GM18526 (cell line): ENCODE measurements around the gene G6PD.

Experiments
- POLR2A ChIP-seq: IDR thresholded peaks from 3 replicates; pipeline ENCODE4 v1.6.1; 2011; ENCODE audit not compliant: insufficient read length; ENCODE audit errors: extremely low read depth

Gene G6PD

DNA sequence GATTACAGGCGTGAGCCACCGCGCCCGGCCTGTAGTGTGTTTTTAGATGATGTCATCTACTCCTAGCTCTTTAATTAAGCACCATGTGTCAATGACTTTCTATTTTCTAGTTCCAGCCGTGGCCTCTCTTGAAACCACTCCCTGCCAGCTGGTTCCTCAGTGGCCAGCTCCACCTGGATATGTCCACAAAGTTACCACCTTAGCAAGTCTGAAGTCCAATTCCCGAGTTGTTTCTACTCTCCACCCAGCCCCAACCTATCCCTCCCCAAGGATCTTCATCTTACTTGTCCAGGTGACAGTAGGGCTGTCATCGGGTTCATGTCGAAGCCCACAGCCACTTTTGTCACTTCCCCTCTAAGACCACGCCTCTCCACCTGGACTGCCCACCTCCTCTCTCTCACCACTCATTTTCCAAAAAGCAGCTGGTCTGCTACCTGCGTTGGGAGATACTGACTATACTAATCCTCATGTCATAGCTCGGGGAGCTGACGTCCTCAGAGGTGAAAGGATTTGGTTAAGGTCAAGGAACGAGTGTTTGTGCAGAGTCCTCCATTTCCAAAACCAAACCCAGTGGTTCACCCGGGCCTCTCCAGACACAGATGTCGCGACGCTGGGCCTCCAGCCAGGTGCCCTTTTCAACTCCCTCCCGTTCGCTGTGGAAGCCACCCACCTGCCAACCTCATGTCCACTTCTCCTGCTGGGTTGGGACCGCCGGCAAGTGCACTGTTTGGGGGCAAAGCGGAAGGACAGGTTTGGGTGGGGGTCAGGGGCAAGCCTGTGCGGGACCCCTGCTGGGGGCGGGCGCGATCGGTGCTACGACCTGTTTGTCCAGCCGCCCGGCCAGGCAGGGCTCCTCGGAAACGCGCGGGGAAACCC lies 31.3 kb downstream of the G6PD start:
- no peak for TF ChIP-seq POLR2A

DNA sequence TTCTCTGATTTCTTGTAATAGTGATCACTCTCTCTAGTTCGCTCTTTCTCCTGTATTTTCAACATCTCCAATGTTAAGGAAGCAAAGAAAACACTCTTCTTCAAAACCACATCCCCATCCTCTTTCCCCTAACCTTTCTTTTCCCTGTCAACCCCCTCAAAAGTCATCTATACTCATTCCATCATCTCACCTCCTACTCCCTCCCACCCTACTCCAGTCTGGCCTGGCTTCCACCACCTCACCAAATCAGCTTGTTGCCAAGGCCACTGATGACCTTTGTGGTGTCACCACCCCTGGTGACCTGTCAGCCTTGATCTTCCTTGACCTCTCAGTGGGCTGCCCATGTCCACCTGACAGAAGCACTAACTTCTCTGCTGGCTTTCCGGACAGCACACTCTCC lies 32.9 kb downstream of the G6PD start:
- TF ChIP-seq POLR2A: no peak

DNA sequence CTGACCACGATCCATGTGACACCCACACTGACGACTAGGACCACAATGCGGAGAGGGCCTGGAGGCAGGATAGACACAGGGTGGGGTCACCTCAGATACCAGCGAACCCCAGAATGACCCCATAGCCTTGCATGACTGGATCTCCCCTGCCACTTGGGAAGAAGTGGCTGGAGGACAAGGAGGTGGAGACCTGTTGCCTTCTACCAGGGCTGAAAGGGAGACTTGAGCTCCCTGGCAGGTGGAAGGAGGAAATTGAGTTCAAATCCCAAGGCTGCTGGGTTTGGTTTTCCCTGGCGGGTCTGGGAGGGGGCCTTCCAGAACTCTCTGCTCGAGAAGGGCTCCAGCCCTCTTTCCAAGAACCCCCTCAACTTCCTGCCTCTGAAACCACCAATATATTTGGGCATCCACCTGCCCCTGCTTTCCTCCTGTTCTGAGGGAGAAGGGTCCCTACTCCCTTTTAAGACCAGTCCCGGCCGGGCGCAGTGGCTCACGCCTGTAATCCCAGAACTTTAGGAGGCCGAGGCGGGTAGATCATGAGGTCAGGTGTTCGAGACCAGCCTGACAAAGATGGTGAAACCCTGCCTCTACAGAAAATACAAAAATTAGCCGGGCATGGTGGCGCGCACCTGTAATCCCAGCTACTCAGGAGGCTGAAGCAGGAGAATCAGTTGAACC lies 33.6 kb downstream of the G6PD start:
- no peak for TF ChIP-seq POLR2A

DNA sequence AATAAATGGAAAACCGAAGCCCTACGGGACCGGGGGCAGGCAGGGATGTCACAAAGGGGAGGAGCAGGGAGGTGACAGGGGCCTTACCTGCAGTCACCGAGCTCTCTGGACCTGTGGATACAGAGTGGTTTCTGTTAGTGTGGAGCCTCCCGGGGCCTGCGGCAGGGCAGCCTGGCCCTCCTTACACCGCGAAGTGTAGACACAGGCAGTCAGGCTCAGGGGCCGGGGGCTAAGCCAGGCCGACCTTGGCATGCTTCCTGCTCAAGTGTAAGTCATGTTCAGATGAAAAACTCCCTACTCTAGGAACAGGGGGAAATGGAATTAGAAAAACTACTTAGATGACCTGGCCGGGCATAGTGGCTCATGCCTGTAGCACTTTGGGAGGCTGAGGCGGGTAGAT lies 34.9 kb downstream of the G6PD start:
- TF ChIP-seq POLR2A: no peak

DNA sequence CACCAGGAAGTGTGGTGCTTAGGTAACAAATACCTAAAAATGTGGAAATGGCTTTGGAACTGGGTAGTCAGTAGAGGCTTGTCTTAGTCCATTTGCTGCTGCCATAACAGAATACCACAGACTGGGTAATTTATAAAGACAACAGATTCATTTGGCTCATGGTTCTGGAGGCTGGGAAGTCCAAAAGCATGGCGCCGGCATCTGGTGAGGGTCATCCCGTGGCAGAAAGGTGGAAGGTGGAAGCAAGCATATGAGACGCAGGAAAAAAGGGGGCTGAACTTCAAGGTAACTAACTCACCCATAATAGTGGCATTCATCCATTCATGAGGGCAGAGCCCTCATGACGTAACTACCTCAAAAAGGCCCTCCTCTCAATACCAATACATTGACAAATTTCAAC lies 37.2 kb downstream of the G6PD start:
- TF ChIP-seq POLR2A: no peak

DNA sequence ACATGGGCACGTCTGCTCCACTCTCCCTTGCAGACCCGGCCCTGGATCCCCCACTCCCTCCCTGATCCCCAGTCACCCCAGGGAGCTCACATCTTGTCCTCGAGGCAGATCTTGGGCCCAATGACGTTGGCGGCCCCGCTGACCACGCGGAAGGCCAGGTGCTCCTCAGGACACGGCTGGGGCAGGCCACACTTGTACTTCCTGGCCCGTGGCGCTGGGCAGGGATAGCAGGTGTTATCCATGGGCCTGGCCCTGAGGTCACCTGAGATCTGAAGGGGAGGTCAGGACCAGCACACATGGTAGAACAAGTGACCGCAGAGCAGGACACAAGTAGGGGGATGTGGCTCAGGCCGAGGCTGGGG lies 38.3 kb downstream of the G6PD start:
- no peak for TF ChIP-seq POLR2A

DNA sequence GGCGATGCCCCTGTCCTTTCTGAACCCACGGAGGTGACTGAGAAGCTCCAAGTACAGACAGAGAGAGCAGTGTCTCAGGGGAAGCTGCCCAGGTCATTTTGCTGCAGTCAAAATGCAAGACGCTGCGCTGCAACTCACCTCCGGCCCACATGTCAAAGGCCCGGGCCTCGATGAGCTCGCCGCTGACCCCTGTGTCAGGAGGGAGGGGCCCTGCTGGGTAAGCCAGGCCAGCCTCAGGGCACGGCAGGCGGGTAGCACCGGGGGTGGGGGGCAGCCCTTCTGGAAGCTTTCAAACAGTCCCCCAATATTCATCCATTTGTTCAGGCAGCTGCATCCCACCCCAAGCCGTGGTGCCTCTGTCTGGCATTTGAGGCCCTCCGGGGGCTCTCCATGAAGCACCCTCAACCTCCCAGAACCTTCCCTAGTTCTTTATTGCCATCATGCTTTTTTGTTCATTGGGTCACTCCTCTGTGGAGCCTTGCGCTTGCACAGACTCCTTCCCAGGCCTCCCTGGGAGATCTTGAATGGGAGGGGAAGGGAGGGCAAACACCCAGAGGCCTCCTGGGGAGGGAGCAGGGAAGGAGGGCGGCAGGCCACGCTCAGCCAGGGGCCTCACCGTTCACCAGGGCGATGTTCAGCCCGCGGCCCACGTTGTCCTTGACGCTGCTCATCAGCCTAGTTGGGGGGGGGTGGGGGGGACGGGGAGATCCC lies 38.8 kb downstream of the G6PD start:
- no peak for TF ChIP-seq POLR2A

DNA sequence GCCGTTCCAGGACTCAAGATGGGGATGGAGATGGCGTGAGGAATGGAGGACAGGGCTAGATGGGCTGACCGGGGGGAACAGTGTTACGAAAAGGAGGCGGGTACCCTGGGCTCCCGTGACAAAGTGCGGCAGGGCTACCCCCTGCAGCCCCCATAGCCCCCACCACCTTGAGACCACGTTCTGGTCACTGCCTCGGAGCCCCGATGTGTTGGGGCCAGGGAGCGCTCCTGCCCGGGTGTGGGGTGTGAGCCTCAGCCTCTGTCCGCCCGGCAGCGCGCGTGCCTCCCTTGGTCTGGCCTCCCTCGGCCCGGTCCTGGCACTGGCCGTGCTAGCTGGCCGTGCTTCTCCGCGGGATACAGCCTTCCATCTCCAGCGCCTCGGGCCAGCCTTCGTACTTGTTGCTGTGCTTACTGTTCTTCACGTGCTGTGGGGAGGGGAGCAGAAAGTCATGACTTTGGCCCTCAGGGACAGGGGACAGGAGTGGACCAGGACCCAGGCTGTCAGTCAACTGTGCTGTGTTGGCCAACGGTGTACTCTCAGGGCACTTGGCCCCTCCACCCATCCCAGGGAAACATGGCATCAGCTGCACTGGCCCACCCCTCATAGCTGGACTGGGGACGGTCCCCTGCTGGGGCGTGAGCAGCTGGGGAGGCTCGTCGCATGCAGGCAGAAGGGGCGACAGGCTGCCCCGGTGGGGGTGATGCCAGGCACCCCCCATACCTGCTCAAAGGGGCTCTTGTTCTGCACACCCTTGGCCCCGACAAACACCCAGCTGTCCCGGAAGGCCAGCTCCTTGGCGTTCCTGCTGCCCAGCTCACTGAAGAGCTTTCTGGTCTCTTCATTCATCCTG lies 39.9 kb downstream of the G6PD start:
- TF ChIP-seq POLR2A: no peak

DNA sequence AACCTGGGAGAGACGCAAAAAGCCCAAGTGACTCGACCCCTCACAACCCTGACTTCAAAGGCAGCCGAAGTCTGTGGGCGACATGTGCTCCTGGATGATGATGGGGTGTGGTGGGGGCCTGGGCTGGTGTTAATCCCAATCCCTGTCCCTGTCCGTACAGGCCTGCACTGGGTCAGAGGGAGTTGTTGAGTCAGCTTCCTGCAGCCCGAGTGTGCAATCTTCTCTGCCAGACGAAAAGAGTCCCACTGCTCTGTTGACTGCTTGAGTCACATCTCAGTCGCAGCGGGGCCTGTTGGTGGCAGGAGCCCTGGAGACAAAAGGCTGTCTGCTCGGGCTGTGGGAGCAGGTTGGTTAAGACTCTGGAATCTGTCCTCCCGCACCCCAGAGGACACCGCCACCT lies 40.9 kb downstream of the G6PD start:
- TF ChIP-seq POLR2A: no peak

DNA sequence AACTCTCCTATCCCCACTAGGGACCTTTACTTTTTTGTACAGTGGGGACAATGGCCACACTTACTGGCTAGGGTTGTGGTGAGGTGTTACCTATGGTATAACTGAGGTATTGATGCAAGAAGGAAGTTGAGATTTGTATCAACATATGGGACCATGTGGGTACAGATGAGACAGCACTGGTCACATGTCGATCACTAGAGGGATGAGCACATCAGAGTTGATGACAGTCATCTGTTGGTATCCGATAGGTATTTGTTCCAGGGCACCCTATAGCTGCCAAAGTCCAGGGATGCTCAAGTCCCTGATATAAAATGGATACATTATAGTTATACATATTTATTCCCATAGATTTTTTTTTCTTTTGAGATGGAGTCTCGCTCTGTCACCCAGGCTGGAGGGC lies 43.7 kb downstream of the G6PD start:
- TF ChIP-seq POLR2A: no peak

DNA sequence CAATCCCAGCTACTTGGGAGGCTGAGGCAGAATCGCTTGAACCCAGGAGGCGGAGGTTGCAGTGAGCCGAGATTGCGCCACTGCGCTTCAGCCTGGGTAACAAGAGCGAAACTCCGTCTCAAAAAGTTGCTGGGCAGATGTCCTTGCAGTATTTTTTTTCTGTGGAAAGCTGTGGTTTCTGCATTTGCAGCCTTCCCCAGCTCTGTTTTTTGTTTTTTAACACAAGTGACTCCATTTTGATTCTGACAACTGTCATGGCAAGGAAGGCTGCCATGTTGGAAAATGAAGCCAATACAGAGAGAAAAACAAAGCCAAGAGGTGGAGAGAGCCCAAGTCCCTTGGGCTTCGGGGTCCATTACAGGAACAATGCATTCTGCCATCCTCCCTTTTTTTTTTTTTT lies 44.5 kb downstream of the G6PD start:
- no peak for TF ChIP-seq POLR2A

DNA sequence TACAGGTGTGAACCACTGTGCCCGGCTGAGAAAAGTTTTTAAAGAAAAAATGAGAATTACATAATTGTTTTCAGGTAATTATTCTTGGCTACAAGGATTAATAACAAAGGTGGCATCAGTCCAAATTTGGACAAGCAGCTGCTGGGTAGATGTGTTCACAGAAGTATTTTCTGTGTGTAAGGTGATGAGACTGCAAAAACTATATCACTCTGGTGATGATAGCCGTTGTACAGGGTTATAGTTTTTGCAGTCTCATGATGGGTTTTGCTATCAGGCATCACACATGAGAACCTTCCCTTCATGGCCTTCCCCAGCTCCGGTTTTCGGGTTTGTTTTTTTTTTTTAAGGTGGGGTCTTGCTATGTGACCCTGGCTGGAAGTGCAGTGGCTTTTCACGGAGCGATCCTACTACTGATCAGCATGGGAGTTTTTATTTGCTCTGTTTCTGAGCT lies 51.1 kb downstream of the G6PD start:
- no peak for TF ChIP-seq POLR2A

DNA sequence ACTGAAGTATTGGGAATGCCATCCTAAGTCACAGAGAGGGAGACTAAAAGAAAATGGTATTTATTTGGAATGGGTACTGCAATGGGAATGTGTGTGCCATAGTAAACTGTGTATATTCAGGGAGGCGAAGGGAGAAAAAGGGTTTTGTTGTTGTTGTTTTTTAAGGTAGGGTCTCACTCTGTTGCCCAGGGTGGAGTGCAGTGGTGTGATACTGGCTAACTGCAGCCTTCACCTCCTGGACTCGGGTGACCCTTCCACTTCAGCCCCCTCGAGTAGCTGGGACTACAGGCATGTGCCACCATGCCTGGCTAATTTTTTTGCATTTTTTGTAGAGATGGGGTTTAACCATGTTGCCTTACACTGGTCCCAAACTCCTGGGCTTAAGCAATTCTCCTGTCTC lies 51.9 kb downstream of the G6PD start:
- TF ChIP-seq POLR2A: no peak

DNA sequence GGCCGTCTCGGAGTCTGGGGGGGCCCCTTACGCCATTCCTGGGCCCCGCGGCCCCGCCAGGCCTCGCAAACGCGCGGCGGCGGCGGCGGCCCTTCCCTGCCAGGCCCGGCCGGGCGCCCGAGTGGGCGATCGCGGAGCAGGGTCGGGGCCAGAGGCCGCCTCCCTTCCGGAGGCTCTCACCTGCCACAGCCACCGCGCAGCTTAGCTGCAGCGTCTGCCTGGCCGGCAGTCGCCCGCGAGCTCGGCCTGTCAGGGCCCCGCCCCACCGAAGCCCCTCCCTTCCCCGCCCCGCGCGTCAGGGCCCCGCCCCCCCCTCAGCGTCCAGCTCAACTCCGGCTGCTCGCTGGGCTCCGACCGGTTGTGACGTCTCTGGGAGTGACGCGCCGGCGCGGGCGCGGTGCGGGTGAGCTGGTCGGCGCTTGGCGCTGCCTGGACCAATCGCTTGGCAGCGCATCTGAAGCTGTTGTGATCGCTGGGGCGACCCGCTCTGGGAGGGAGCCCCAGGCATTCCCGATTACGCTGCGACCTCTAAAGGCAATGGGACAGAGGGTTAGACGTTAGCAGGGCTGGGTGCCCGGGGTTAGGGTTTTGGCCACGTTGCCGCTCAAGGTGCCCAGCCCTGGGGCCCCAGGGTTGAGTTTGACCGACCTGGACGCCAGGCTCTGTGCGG lies 56.1 kb downstream of the G6PD start, which contains the start of gene SLC10A3:
Gene SLC10A3, minus strand, starts transcription at position 216 of the 670 bp plus-strand sequence. CDS start 1,689 bp downstream, outside the sequence.
- peak; percentile 95 for TF ChIP-seq POLR2A
